Measurements from ENCODE around the gene PNMA8A. TPM values are rescaled to one million over a fixed set of nuclear protein-coding genes. Genes with fewer than 3 reads are reported as not detected.
A peak's percentile ranks its signal among the peaks of the same experiment; 100 is the strongest.

PNMA8A gene
- total RNA-seq, 1 experiment from 2014 or later = not detected

GRCh38 chr19:46474211-46474610 is 2.8 kb upstream of the PNMA8A start:
- intact Hi-C loops (cut with micrococcal nuclease; ENCODE audit: unreplicated experiment) = no loop called here
- no peaks in the 10 kb centered on the region for H3K36me3 ChIP-seq (ENCODE audit: low read depth)
- H3K4me2 ChIP-seq = no peak overlapping the region
- 0 out of 2 replicates have a peak, but pooled peaks cover 5% of the 10 kb centered on the region for H3K4me1 ChIP-seq (replicated peaks; ENCODE audit: insufficient read depth)
- TF ChIP-seq EZH2 (IDR thresholded peaks at IDR 0.05; ENCODE audit: low read depth) (no peak), CTCF (conservative IDR thresholded peaks at IDR 0.05) (no peak)
- H3F3A ChIP-seq (ENCODE audit: insufficient read depth, low read depth) = peaks cover 10% of the 10 kb centered on the region; the same call in 1 of the 2 replicates
- CTCF ChIA-PET = interaction anchor here (0.6 to 1.4 kb wide), 2 partner anchors 69 to 396 kb away, joined by 4 to 6 read pairs; no protein-coding TSS in a partner anchor
- no peaks in the 10 kb centered on the region for H4K20me1 ChIP-seq (ENCODE audit: insufficient read depth)
- no peak overlapping the region for H2AFZ ChIP-seq
- BruUV-seq (replicated peaks) = no TSS peak
- no peak overlapping the region for H3K27ac ChIP-seq
- no peaks in the 10 kb centered on the region for H3K9me2 ChIP-seq (ENCODE audit: insufficient read depth)
- H3K4me3 ChIP-seq = no peak overlapping the region
- POLR2A ChIA-PET (ENCODE audit: unreplicated experiment) = interaction anchor here (0.6 kb wide), 1 partner anchor 106 kb away, joined by 3 read pairs; no protein-coding TSS in a partner anchor
- peaks cover 59% of the 10 kb centered on the region for H3K27me3 ChIP-seq (ENCODE audit: insufficient read depth, low read depth)
- H3K9me3 ChIP-seq (ENCODE audit: insufficient read depth, low read depth) = no peaks in the 10 kb centered on the region
- DNase-seq = peak in 1 of 2 experiments; percentile 27
- H3K79me2 ChIP-seq (ENCODE audit: low read depth) = no peaks in the 10 kb centered on the region

- Histone ChIP-seq H2AFZ (no peak overlapping the region), H3K27me3 (ENCODE audit: insufficient read depth, low read depth) (peaks cover 64% of the 10 kb centered on the region), H3K9me3 (ENCODE audit: insufficient read depth, low read depth) (no peaks in the 10 kb centered on the region), H3K4me2 (no peak overlapping the region), H3K79me2 (ENCODE audit: low read depth) (no peaks in the 10 kb centered on the region), H3K9me2 (ENCODE audit: insufficient read depth) (no peaks in the 10 kb centered on the region), H3K36me3 (ENCODE audit: low read depth) (no peaks in the 10 kb centered on the region), H3K4me1 (replicated peaks; ENCODE audit: insufficient read depth) (0 out of 2 replicates have a peak, but pooled peaks cover 5% of the 10 kb centered on the region), H3K4me3 (no peak overlapping the region), H4K20me1 (ENCODE audit: insufficient read depth) (no peaks in the 10 kb centered on the region), H3K27ac (no peak overlapping the region), H3F3A (ENCODE audit: insufficient read depth, low read depth) (peaks cover 4% of the 10 kb centered on the region; the same call in 1 of the 2 replicates)
- ChIA-PET POLR2A (ENCODE audit: unreplicated experiment) (no interaction called here), CTCF (no interaction called here)
- BruUV-seq (replicated peaks) = no TSS peak
- intact Hi-C loops (cut with micrococcal nuclease; ENCODE audit: unreplicated experiment) = no loop called here
- no peak for DNase-seq
- TF ChIP-seq CTCF (conservative IDR thresholded peaks at IDR 0.05) (no peak), EZH2 (IDR thresholded peaks at IDR 0.05; ENCODE audit: low read depth) (no peak)
These were observed 1.2 kb upstream of the PNMA8A start for GRCh38 chr19:46472592-46472991.

- Histone ChIP-seq H3K4me2 (no peak overlapping the region), H3K9me2 (ENCODE audit: insufficient read depth) (no peaks in the 10 kb centered on the region), H3K79me2 (ENCODE audit: low read depth) (no peaks in the 10 kb centered on the region), H3K9me3 (ENCODE audit: insufficient read depth, low read depth) (no peaks in the 10 kb centered on the region), H3F3A (ENCODE audit: insufficient read depth, low read depth) (peaks cover 4% of the 10 kb centered on the region; the same call in 1 of the 2 replicates), H3K27me3 (ENCODE audit: insufficient read depth, low read depth) (peaks cover 70% of the 10 kb centered on the region), H3K36me3 (ENCODE audit: low read depth) (no peaks in the 10 kb centered on the region), H2AFZ (no peak overlapping the region), H4K20me1 (ENCODE audit: insufficient read depth) (no peaks in the 10 kb centered on the region), H3K4me3 (no peak overlapping the region), H3K27ac (no peak overlapping the region), H3K4me1 (replicated peaks; ENCODE audit: insufficient read depth) (0 out of 2 replicates have a peak, but pooled peaks cover 5% of the 10 kb centered on the region)
- no peak for DNase-seq
- TF ChIP-seq EZH2 (IDR thresholded peaks at IDR 0.05; ENCODE audit: low read depth) (no peak), CTCF (conservative IDR thresholded peaks at IDR 0.05) (no peak)
- no TSS peak for BruUV-seq (replicated peaks)
- POLR2A ChIA-PET (ENCODE audit: unreplicated experiment) = no interaction called here
- intact Hi-C loops (cut with micrococcal nuclease; ENCODE audit: unreplicated experiment) = no loop called here
- CTCF ChIA-PET = no interaction called here
These were observed 614 bp upstream of the PNMA8A start for GRCh38 chr19:46471811-46472543.

Data from PC-9 (cell line).